ENCODE results near the gene APRT.
"Not testable (repeated sequence)": the region's sequence is repeated elsewhere in the genome, so short reads cannot be mapped to it uniquely, and the experiment has no call there.

The APRT gene

GRCh38 chr16:88841521-88842307 lies 30.0 kb upstream of the APRT start:
- DNase-seq (ENCODE audit: low spot score), result no peak

DNA sequence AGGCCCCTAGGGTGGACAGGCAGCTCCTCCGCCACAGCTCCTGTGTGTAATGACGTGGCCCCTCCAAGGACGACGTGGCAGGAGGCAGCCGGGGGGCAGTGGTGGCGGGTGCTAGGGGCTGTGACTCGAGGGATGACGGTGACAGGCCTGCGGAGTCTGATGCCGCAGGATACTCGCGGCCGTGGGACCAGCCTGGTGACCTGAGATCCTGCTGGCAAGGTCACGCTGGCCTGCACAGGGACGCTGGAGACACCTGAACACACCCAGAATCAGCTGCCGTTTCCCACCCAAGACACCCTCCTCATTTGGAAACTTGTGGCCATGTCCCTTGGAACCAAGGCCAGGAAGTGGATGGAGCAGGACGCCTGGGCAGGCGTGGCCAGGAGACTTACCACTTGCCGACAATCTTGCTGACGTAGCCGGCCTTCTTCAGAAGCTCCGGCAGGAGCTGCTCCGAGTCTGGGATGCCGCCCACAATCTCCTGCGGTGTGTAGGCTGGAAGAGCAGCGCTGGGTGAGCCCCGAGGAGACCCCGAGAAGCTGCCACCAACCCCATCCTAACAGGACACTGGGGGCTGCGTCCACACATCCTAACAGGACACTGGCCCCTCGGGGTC lies 29.0 kb upstream of the APRT start:
- no peak for DNase-seq (ENCODE audit: low spot score)

- DNase-seq (ENCODE audit: low spot score), result no peak
Measured at GRCh38 chr16:88839745-88840599, 28.2 kb upstream of the APRT start.

GRCh38 chr16:88839026-88839529 lies 27.4 kb upstream of the APRT start:
- DNase-seq (ENCODE audit: low spot score), result no peak

DNA sequence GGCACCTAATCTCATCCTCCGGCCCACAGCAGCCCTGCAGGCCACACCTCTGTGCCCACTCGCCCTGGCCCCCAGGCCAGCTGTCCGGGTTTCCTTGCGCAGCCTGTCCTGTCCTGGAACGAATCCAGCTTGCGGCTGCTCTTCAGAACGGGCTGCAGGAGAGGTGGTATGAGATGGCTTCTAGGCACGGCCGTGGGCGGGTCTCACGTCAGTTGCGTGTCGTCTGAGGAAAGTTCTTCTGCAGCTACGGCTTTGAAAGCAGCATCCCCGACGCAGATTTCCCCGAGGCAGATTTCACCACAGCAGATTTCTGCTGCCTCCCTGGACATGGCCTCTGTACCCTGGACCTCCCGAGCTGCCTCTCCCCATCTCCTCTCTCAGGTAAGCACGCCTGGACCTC lies 26.8 kb upstream of the APRT start:
- no peak for DNase-seq (ENCODE audit: low spot score)

DNA sequence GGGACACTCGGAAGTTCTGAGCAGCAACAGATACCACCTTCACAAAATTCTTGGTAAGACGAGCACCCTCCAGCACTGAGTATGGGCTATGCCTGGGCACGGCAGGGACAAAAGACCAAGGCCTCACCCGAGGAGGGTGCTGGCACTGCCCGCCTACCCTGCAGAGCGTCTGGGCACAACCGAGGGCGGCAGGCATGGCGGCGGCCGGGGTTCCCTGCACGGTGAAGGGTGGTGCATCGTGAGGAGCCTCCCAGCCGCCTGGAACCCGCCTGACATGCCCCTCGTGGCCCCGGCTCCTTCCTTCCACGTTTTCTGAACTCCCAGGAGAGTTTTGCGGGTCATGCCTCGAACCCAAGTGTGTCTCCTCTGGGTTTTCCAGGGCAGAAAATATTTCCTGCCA lies 26.1 kb upstream of the APRT start:
- DNase-seq (ENCODE audit: low spot score), result no peak

GRCh38 chr16:88836791-88837190 lies 25.1 kb upstream of the APRT start:
- no peak for DNase-seq (ENCODE audit: low spot score)

DNA sequence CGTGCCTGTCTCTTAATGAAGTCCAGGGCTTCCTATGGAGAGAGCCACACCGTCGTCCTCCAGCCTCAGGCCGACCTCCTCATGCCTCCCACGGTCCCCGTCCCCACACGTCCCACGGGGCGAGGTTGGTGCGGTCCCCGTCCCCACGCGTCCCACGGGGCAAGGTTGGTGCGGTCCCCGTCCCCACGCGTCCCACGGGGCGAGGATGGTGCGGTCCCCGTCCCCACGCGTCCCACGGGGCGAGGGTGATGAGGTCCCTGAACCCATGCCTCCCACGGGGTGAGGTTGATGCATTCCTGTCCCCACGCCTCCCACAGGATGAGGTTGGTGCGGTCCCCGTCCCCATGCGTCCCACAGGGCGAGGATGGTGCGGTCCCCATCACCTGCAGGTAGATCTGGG lies 24.1 kb upstream of the APRT start:
- no peak for DNase-seq (ENCODE audit: low spot score)

- no peak for DNase-seq (ENCODE audit: low spot score)
Measured at GRCh38 chr16:88835383-88835782, 23.7 kb upstream of the APRT start.

DNA sequence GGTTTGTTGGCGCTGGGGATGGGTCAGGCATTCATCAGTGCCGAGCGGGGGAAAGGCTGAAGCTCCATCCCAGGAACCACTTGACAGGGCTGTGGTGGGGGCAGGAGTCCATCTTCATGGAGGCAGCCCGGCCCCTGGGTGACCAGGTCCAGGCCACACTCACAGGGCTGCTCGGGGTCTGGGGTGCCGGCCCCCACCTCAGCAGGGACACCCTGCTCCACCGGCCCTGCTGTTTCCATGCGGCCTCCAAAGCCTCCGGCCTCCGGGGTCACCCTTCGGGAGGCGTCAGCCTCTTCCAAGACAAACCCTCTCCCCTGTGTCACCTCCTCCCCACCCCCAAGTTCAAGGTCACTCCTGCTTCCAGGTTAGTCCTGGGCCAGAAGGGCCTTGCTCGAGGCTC lies 22.9 kb upstream of the APRT start:
- no peak for DNase-seq (ENCODE audit: low spot score)

- no peak for DNase-seq (ENCODE audit: low spot score)
Measured at GRCh38 chr16:88833086-88833485, 21.4 kb upstream of the APRT start.

- no peak for DNase-seq (ENCODE audit: low spot score)
Measured at GRCh38 chr16:88831838-88832237, 20.1 kb upstream of the APRT start.

DNA sequence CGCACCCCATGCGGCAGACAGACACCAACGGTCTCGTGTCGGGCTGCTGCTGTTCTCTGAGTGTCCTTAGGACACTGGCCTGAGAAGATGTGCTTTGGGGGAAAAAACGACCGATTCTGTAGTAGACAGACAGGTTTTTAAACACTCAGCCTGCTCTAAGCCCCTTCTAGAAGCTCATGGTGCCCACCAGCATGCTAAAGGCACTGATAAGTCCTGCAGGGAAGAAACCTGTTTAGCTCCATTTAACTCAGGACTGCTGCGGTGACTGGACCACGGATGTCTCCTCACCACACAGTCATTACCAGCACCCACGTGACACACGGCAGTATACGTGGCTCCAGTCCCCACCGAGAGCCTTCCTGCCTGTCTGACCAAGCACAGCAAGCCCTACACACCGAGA lies 19.1 kb upstream of the APRT start:
- no peak for DNase-seq (ENCODE audit: low spot score)

DNA sequence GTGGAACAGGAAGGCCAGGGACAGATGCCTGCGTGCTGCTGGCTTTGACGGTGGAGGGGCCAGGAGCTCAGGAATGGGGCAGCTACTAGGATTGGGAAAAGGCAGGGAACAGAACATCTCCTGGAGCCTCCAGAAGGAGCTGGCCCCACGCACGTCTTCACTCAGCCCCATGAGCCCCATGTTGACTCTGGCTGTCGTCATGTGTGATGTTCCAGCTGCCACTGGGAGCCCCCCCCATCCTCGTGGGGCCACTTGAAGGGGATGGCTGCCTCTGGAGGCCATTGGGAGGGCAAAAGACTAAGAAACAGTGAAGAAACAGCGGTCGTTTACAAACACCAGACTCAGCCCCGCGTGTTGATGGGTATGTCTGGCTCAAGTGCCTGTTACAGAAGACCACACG lies 18.5 kb upstream of the APRT start:
- no peak for DNase-seq (ENCODE audit: low spot score)

- no peak for DNase-seq (ENCODE audit: low spot score)
Measured at GRCh38 chr16:88828711-88829110, 17.0 kb upstream of the APRT start.

GRCh38 chr16:88827727-88828126 lies 16.0 kb upstream of the APRT start:
- DNase-seq (ENCODE audit: low spot score), result no peak

DNA sequence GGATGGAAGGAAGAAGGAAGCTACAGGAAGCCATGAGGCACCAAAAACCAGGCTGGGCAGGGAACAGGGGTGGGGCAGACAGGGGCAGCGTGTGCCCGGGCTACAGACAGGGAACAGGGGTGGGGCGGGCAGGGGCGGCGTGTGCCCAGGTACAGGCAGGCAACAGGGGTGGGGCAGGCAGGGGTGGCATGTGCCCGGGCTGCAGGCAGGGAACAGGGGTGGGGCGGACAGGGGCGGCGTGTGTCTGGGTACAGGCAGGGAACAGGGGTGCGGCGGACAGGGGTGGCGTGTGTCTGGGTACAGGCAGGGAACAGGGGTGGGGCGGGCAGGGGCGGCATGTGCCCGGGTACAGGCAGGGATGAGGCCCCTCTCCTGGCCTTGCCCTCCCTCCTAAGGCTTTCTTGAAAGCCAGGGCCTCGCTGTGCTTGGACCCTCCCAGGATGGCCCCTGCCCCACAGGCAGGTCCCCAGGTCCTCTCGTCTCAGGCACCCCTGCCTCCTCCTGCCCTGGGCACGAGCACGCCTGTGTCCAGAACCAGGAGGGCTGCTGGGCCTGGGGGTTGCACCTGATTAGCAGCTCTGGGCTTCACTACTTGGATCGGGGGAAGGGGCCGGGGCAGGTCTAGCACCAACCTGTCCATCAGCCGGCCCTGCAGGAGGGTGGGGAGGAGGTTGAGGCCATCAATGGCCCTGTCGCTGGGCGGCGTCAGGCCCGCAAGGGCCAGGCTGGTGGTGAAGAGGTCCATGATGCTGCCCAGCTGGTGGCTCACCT lies 14.5 kb upstream of the APRT start:
- DNase-seq (ENCODE audit: low spot score), result no peak

- no peak for DNase-seq (ENCODE audit: low spot score)
Measured at GRCh38 chr16:88825146-88825545, 13.4 kb upstream of the APRT start.

- no peak for DNase-seq (ENCODE audit: low spot score)
Measured at GRCh38 chr16:88824256-88825077, 12.7 kb upstream of the APRT start.

DNA sequence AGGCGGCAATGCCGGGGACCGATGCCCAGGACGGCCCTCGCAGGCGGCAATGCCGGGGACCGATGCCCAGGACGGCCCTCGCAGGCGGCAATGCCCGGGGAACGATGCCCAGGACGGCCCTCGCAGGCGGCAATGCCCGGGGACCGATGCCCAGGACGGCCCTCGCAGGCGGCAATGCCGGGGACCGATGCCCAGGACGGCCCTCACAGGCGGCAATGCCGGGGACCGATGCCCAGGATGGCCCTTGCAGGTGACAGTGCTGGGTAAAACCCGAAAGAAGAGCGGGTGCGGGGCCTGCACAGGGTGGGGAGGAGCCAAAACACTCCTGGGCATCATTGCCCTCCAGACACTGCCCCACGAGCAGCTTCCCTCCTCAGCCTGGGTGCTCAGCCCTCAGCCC lies 11.9 kb upstream of the APRT start:
- not testable (repeated sequence) for DNase-seq (ENCODE audit: low spot score)
